ENCODE results near the gene LARP1B. TPM values are rescaled to one million over a fixed set of nuclear protein-coding genes. Genes with fewer than 3 reads are reported as not detected.

The LARP1B gene
- total RNA-seq, 1 donor from 2014 or later: 19.4 TPM

- DNase-seq (ENCODE audit: extremely low spot score in 2 of 2): no peak
- no peak overlapping the region for H3K4me3 ChIP-seq
- no peaks in the 10 kb centered on the region for H3K27me3 ChIP-seq
- H3K4me1 ChIP-seq: no peaks in the 10 kb centered on the region
- TF ChIP-seq CTCF (IDR thresholded peaks at IDR 0.05) (no peak), POLR2AphosphoS5 (IDR thresholded peaks at IDR 0.05; ENCODE audit: insufficient read depth in 1 of 2, low read depth in 1 of 2) (no peak), POLR2A (IDR thresholded peaks at IDR 0.05) (no peak)
- intact Hi-C loops (cut with DNase I): no loop called here
- no peak overlapping the region for H3K27ac ChIP-seq
- H3K9me3 ChIP-seq: no peaks in the 10 kb centered on the region
- H3K36me3 ChIP-seq: no peaks in the 10 kb centered on the region
Observed at GRCh38 chr4:128166982-128167381, 105.9 kb downstream of the LARP1B start.

- H3K4me1 ChIP-seq: no peaks in the 10 kb centered on the region
- H3K27me3 ChIP-seq: no peaks in the 10 kb centered on the region
- H3K36me3 ChIP-seq: no peaks in the 10 kb centered on the region
- no peak overlapping the region for H3K4me3 ChIP-seq
- TF ChIP-seq POLR2A (IDR thresholded peaks at IDR 0.05) (no peak), POLR2AphosphoS5 (IDR thresholded peaks at IDR 0.05; ENCODE audit: insufficient read depth in 1 of 2, low read depth in 1 of 2) (no peak)
- DNase-seq (ENCODE audit: extremely low spot score in 2 of 2): no peak
- intact Hi-C loops (cut with DNase I): no loop called here
- H3K9me3 ChIP-seq: no peaks in the 10 kb centered on the region
- no peak overlapping the region for H3K27ac ChIP-seq
Observed at GRCh38 chr4:128168701-128169100, 107.6 kb downstream of the LARP1B start.

- H3K4me1 ChIP-seq: no peaks in the 10 kb centered on the region
- TF ChIP-seq POLR2A (IDR thresholded peaks at IDR 0.05) (no peak), POLR2AphosphoS5 (IDR thresholded peaks at IDR 0.05; ENCODE audit: insufficient read depth in 1 of 2, low read depth in 1 of 2) (no peak)
- no peak overlapping the region for H3K4me3 ChIP-seq
- H3K36me3 ChIP-seq: no peaks in the 10 kb centered on the region
- no peak overlapping the region for H3K27ac ChIP-seq
- intact Hi-C loops (cut with DNase I): no loop called here
- H3K27me3 ChIP-seq: no peaks in the 10 kb centered on the region
- no peak for DNase-seq (ENCODE audit: extremely low spot score in 2 of 2)
- no peaks in the 10 kb centered on the region for H3K9me3 ChIP-seq
Observed at GRCh38 chr4:128169245-128169644, 108.1 kb downstream of the LARP1B start.

- H3K36me3 ChIP-seq: no peaks in the 10 kb centered on the region
- TF ChIP-seq POLR2AphosphoS5 (IDR thresholded peaks at IDR 0.05; ENCODE audit: insufficient read depth in 1 of 2, low read depth in 1 of 2) (no peak), POLR2A (IDR thresholded peaks at IDR 0.05) (no peak), CTCF (IDR thresholded peaks at IDR 0.05) (no peak)
- H3K4me1 ChIP-seq: no peaks in the 10 kb centered on the region
- no peak overlapping the region for H3K27ac ChIP-seq
- no peaks in the 10 kb centered on the region for H3K9me3 ChIP-seq
- intact Hi-C loops (cut with DNase I): no loop called here
- DNase-seq (ENCODE audit: extremely low spot score in 2 of 2): no peak
- H3K27me3 ChIP-seq: no peaks in the 10 kb centered on the region
- H3K4me3 ChIP-seq: no peak overlapping the region
Observed at GRCh38 chr4:128176643-128177042, 115.5 kb downstream of the LARP1B start.

- intact Hi-C loops (cut with DNase I): no loop called here
- Histone ChIP-seq H3K27me3 (no peaks in the 10 kb centered on the region), H3K4me3 (no peak overlapping the region), H3K4me1 (no peaks in the 10 kb centered on the region), H3K27ac (no peak overlapping the region), H3K36me3 (no peaks in the 10 kb centered on the region), H3K9me3 (no peaks in the 10 kb centered on the region)
- no peak for TF ChIP-seq POLR2AphosphoS5 (IDR thresholded peaks at IDR 0.05; ENCODE audit: insufficient read depth in 1 of 2, low read depth in 1 of 2)
- TF ChIP-seq CTCF (IDR thresholded peaks at IDR 0.05): no peak
- no peak for TF ChIP-seq POLR2A (IDR thresholded peaks at IDR 0.05)
- no peak for DNase-seq (ENCODE audit: extremely low spot score in 2 of 2)
Observed at GRCh38 chr4:128177498-128177897, 116.4 kb downstream of the LARP1B start.

- H3K9me3 ChIP-seq: no peaks in the 10 kb centered on the region
- H3K4me1 ChIP-seq: no peaks in the 10 kb centered on the region
- H3K36me3 ChIP-seq: no peaks in the 10 kb centered on the region
- H3K4me3 ChIP-seq: no peak overlapping the region
- intact Hi-C loops (cut with DNase I): no loop called here
- no peak for DNase-seq (ENCODE audit: extremely low spot score in 2 of 2)
- no peaks in the 10 kb centered on the region for H3K27me3 ChIP-seq
- TF ChIP-seq CTCF (IDR thresholded peaks at IDR 0.05) (no peak), POLR2A (IDR thresholded peaks at IDR 0.05) (no peak), POLR2AphosphoS5 (IDR thresholded peaks at IDR 0.05; ENCODE audit: insufficient read depth in 1 of 2, low read depth in 1 of 2) (no peak)
- H3K27ac ChIP-seq: no peak overlapping the region
Observed at GRCh38 chr4:128186623-128187022, 125.5 kb downstream of the LARP1B start.
